ENCODE data around the gene TIMD4. TPM values are rescaled to one million over a fixed set of nuclear protein-coding genes. Genes with fewer than 3 reads are reported as not detected.

The TIMD4 gene
- total RNA-seq, 4 donors from 2014 or later: 0.76 TPM; not detected in 3

DNA sequence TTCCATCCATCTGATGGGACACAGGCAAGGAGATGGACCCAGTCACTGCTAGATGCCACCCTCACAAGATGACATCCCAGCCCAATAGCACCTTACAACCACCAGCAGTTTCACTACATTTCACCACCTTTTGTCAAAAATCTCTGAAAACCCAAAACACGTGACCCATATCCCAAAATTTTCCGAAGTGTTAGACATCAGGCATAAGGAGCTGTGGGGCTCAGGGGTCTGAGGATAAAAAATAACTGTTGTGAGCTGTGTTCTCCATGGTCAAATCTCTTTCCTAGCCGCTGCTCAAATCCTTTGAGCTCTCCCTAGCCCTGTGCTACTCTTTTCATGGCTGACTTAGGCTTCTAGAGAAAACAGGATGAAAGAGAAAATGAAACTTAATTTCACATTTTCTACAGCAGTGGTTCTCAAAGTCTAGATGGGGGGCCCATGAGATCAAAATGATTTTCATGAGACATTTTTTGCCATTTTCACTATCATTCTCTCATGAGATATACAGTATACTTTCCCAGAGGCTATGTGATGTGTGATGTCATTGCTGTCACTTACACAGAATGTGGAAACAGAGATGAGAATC is 40.7 kb downstream of the TIMD4 start:
- no peak overlapping the region for H3K27ac ChIP-seq
- TF ChIP-seq, protein P1, sequence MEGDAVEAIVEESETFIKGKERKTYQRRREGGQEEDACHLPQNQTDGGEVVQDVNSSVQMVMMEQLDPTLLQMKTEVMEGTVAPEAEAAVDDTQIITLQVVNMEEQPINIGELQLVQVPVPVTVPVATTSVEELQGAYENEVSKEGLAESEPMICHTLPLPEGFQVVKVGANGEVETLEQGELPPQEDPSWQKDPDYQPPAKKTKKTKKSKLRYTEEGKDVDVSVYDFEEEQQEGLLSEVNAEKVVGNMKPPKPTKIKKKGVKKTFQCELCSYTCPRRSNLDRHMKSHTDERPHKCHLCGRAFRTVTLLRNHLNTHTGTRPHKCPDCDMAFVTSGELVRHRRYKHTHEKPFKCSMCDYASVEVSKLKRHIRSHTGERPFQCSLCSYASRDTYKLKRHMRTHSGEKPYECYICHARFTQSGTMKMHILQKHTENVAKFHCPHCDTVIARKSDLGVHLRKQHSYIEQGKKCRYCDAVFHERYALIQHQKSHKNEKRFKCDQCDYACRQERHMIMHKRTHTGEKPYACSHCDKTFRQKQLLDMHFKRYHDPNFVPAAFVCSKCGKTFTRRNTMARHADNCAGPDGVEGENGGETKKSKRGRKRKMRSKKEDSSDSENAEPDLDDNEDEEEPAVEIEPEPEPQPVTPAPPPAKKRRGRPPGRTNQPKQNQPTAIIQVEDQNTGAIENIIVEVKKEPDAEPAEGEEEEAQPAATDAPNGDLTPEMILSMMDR (IDR thresholded peaks at IDR 0.05): no peak
- TF ChIP-seq POLR2A (IDR thresholded peaks at IDR 0.05): no peak
- no peak for TF ChIP-seq POLR2AphosphoS5 (IDR thresholded peaks at IDR 0.05)
- no peak for TF ChIP-seq EP300 (IDR thresholded peaks at IDR 0.05)
- 85% methylated on average over 3 of the region's 3 CpGs for WGBS

DNA sequence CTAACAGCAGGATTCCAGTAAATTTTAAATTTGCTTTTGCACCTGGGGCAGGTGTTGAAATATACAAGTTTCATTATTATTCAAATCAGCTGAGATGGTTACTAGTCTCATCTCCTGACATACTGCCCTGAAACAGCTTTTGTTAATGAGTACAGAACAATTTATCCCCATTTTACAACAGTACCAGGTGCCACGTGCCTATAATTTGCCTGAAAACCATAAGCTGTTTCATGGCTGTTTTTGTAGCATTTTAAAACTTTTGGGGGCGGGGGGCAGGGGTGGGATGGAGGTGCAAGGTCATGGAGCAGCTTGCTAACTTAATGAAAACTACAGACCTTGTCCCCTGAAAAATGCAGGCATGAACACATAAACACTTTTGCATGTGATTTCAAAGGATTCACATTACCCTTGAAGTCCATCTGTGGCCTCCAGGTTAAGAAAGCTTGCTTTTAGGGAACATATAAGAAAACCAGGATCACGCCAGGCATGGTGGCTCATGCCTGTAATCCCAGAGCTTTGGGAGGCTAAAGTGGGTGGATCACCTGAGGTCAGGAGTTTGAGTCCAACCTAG is 42.1 kb downstream of the TIMD4 start:
- no peaks in the 10 kb centered on the region for H3K9me3 ChIP-seq
- H3K4me3 ChIP-seq: no peak overlapping the region
- WGBS: 69% methylated on average over 3 of the region's 3 CpGs
- DNase-seq (ENCODE audit: low spot score in 2 of 2): no peak
- H3K36me3 ChIP-seq: no peaks in the 10 kb centered on the region
- TF ChIP-seq EP300 (IDR thresholded peaks at IDR 0.05) (no peak), POLR2A (IDR thresholded peaks at IDR 0.05) (no peak), POLR2AphosphoS5 (IDR thresholded peaks at IDR 0.05) (no peak)
- TF ChIP-seq, protein P1 (IDR thresholded peaks at IDR 0.05): no peak
- H3K27me3 ChIP-seq: no peaks in the 10 kb centered on the region
- no peak overlapping the region for H3K27ac ChIP-seq
- H3K4me1 ChIP-seq: no peaks in the 10 kb centered on the region

More for the DNA sequence above, 40.7 kb downstream of the TIMD4 start:
- no peaks in the 10 kb centered on the region for H3K27me3 ChIP-seq
- H3K36me3 ChIP-seq: no peaks in the 10 kb centered on the region
- no peaks in the 10 kb centered on the region for H3K4me1 ChIP-seq
- DNase-seq (ENCODE audit: low spot score in 2 of 2): no peak
- no peak overlapping the region for H3K4me3 ChIP-seq
- H3K9me3 ChIP-seq: no peaks in the 10 kb centered on the region

DNA sequence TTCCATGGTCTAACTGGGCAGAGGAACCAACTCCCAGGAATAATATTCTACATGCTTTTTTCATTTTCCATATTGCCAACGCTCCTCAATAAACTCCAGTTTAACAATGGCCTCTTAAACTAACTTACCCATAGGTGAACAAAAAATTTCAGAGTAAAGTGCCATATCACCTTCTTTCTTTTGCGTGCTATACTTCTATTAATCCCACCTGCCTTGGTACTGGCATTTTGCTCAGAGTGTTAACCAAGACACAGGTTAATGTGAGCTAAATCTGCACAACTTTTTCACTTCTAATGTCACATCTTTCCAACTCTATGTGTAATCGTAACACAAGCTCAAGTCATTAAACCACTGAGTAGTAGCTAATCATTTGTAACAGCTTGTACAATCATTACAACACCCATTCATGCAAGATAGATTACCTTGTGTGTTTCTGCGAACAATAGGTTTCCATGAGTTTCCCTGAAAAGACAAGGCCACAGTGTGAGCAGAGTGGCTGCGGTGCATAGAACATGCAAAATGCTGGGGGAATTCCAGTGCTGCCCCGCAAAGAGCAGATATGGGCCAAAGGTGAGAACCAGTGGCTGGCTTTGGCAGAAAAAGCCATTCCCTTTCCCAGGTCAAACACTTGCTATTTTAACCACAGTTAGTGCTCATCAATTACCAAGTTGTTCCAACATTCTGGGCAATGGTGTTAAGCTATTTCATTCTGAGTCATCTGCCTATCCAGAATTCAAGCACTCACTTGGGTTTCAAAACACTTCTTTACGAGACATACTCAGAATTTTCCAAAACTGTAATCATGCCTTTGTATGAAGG is 42.8 kb downstream of the TIMD4 start:
- H3K27ac ChIP-seq: no peak overlapping the region
- WGBS: 84% methylated on average over 7 of the region's 7 CpGs
- H3K9me3 ChIP-seq: no peaks in the 10 kb centered on the region
- no peaks in the 10 kb centered on the region for H3K36me3 ChIP-seq
- H3K4me1 ChIP-seq: no peaks in the 10 kb centered on the region
- no peak for DNase-seq (ENCODE audit: low spot score in 2 of 2)
- TF ChIP-seq, protein P1 (IDR thresholded peaks at IDR 0.05): no peak
- TF ChIP-seq EP300 (IDR thresholded peaks at IDR 0.05): no peak
- TF ChIP-seq POLR2A (IDR thresholded peaks at IDR 0.05): no peak
- TF ChIP-seq POLR2AphosphoS5 (IDR thresholded peaks at IDR 0.05): no peak
- H3K27me3 ChIP-seq: no peaks in the 10 kb centered on the region
- H3K4me3 ChIP-seq: no peak overlapping the region

GRCh38 chr5:156918311-156918845 is 44.6 kb downstream of the TIMD4 start:
- no peak overlapping the region for H3K4me3 ChIP-seq
- H3K27ac ChIP-seq: no peak overlapping the region
- no peaks in the 10 kb centered on the region for H3K9me3 ChIP-seq
- H3K4me1 ChIP-seq: no peaks in the 10 kb centered on the region
- no peaks in the 10 kb centered on the region for H3K27me3 ChIP-seq
- TF ChIP-seq EP300 (IDR thresholded peaks at IDR 0.05): no peak
- TF ChIP-seq, protein P1 (IDR thresholded peaks at IDR 0.05): no peak
- no peaks in the 10 kb centered on the region for H3K36me3 ChIP-seq
- DNase-seq (ENCODE audit: low spot score in 2 of 2): no peak
- 87% methylated on average over 8 of the region's 8 CpGs for WGBS

DNA sequence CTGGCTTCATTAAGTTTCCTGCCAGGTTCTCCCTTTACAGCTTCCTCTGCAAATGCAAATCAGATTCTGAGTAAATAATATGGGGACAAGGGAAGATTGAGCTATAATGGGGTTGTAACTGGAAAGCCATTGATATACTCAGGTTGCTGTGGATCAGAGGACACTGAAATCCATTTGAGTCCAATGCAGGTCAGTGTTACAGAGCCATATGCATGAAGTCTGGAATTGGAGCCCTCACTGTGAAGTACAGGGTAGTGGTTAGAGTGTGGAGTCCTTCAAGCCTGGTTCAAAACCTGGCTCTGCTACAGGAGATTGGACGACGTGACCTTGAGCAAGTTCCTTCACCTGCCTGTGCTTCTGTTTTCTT is 48.7 kb downstream of the TIMD4 start:
- no peak for DNase-seq (ENCODE audit: low spot score in 2 of 2)
- TF ChIP-seq, protein P1 (IDR thresholded peaks at IDR 0.05): no peak
- TF ChIP-seq POLR2A (IDR thresholded peaks at IDR 0.05) (no peak), EP300 (IDR thresholded peaks at IDR 0.05) (no peak), POLR2AphosphoS5 (IDR thresholded peaks at IDR 0.05) (no peak)
- no peak overlapping the region for H3K27ac ChIP-seq
- WGBS: 88% methylated on average over 2 of the region's 2 CpGs
- no peaks in the 10 kb centered on the region for H3K27me3 ChIP-seq
- H3K4me1 ChIP-seq: no peaks in the 10 kb centered on the region
- H3K9me3 ChIP-seq: no peaks in the 10 kb centered on the region
- H3K36me3 ChIP-seq: no peaks in the 10 kb centered on the region
- no peak overlapping the region for H3K4me3 ChIP-seq
